Sigmoid colon (tissue), 7 donors: ENCODE results near the gene TRIM52. TPM values are rescaled to one million over a fixed set of nuclear protein-coding genes. Genes with fewer than 3 reads are reported as not detected.

ENCODE experiments used
- DNase-seq: peaks from one replicate; pipeline ENCODE4 v3.0.0-alpha.2; 2019
- H3K27ac ChIP-seq, 4 donors: fragments of 200-600 bp; sonication (generic); one replicate each; pipeline ENCODE4 v1.5.1; 2016 to 2019; ENCODE audit warnings: mild to moderate bottlenecking in 1 of 4
- H3K27me3 ChIP-seq, 3 donors: fragments of 200-600 bp; sonication (generic); one replicate each; pipeline ENCODE4 v1.5.1; 2019; ENCODE audit warnings: mild to moderate bottlenecking in 1 of 3
- H3K36me3 ChIP-seq, 4 donors: fragments of 200-600 bp; sonication (generic); one replicate each; pipeline ENCODE4 v1.5.1; 2016 to 2019
- H3K4me1 ChIP-seq, 4 donors: fragments of 200-600 bp; sonication (generic); one replicate each; pipeline ENCODE4 v1.5.1; 2017 to 2019
- H3K4me3 ChIP-seq, 4 donors: fragments of 200-600 bp; sonication (generic); one replicate each; pipeline ENCODE4 v1.5.1; 2017 to 2019; ENCODE audit warnings: mild to moderate bottlenecking in 2 of 4, moderate library complexity in 1 of 4
- H3K9me3 ChIP-seq, 4 donors: fragments of 200-600 bp in 3 of 4; sonication (generic) in 3 of 4; one replicate each; pipeline versions ENCODE4 v1.5.1 to v1.6.1; 2013 to 2019
- EP300 ChIP-seq, 4 donors: sonication (generic); formaldehyde crosslinking; IDR thresholded peaks; one replicate each; pipeline ENCODE4 v1.6.1; 2017; ENCODE audit warnings: antibody characterized with exemption in 4 of 4
- POLR2A ChIP-seq, 2 donors: fragments of 450-650 bp; IDR thresholded peaks; one replicate each; pipeline ENCODE4 v1.6.1; 2016; ENCODE audit warnings: antibody characterized with exemption in 2 of 2, mild to moderate bottlenecking in 2 of 2, moderate library complexity in 2 of 2
- POLR2AphosphoS5 ChIP-seq, 4 donors: sonication (generic); formaldehyde crosslinking; IDR thresholded peaks; one replicate each; pipeline ENCODE4 v1.6.1; 2017; ENCODE audit warnings: antibody characterized with exemption in 4 of 4
- WGBS, 2 donors: extraction: QIAGEN DNeasy Blood & Tissue Kit; methylation state at CpG; one replicate each; pipeline ENCODE4 v1.1.7; 2013; 5-methylcytosine and 5-hydroxymethylcytosine counted together
- intact Hi-C: fragments of 100-400 bp; cut with DNase I; formaldehyde crosslinking; loops from one replicate; pipeline ENCODE4 v1.15.1; 2023
- polyA plus RNA-seq, 3 donors: library from polyadenylated mRNA; stranded (reverse); fragments of 200-250 nt; gene quantifications; one replicate each; pipeline ENCODE4 v1.2.3, GENCODE V29; 2013
- total RNA-seq, 4 donors: library from RNA; depleted of rRNA; stranded (reverse); fragments of >200 nt; gene quantifications; one replicate each; pipeline ENCODE4 v1.1.0, GENCODE V29; 2016
- TF ChIP-seq, protein P1 (sequence below), 4 experiments: fragments of 450-650 bp in 3 of 4; fragments of 200-600 bp in 1 of 4; IDR thresholded peaks; one replicate each; pipeline ENCODE4 v1.5.1; 2016 to 2019; ENCODE audit warnings: antibody characterized with exemption in 4 of 4, mild to moderate bottlenecking in 3 of 4, moderate library complexity in 2 of 4
- donor health status: healthy with polysubstance abuse.
- donor health status: Bipolar disorder and iron deficiency.
- donor health status: healthy.

TRIM52 gene
- total and polyA plus RNA-seq, 7 donors: 4.2 to 26.9 (median 9.6) TPM

- H3K4me1 ChIP-seq: peaks cover 0 to 12% (median 9%) of the 10 kb centered on the region in 4 donors
- H3K9me3 ChIP-seq: no peaks in the 10 kb centered on the region
- no peak for DNase-seq
- peaks cover 0 to 12% (median 5%) of the 10 kb centered on the region in 4 donors for H3K36me3 ChIP-seq
- H3K4me3 ChIP-seq: no peak overlapping the region
- TF ChIP-seq, protein P1, sequence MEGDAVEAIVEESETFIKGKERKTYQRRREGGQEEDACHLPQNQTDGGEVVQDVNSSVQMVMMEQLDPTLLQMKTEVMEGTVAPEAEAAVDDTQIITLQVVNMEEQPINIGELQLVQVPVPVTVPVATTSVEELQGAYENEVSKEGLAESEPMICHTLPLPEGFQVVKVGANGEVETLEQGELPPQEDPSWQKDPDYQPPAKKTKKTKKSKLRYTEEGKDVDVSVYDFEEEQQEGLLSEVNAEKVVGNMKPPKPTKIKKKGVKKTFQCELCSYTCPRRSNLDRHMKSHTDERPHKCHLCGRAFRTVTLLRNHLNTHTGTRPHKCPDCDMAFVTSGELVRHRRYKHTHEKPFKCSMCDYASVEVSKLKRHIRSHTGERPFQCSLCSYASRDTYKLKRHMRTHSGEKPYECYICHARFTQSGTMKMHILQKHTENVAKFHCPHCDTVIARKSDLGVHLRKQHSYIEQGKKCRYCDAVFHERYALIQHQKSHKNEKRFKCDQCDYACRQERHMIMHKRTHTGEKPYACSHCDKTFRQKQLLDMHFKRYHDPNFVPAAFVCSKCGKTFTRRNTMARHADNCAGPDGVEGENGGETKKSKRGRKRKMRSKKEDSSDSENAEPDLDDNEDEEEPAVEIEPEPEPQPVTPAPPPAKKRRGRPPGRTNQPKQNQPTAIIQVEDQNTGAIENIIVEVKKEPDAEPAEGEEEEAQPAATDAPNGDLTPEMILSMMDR (IDR thresholded peaks at IDR 0.05): no peak
- TF ChIP-seq EP300 (IDR thresholded peaks at IDR 0.05) (no peak), POLR2A (IDR thresholded peaks at IDR 0.05) (no peak), POLR2AphosphoS5 (IDR thresholded peaks at IDR 0.05) (no peak)
- no peak overlapping the region for H3K27ac ChIP-seq
- intact Hi-C loops: no loop called here
- no peaks in the 10 kb centered on the region for H3K27me3 ChIP-seq
- WGBS, 2 donors: 85 to 86% methylated on average over 18 of the region's 18 CpGs
Observed at GRCh38 chr5:181265092-181265671, 4.2 kb upstream of the TRIM52 start.

DNA sequence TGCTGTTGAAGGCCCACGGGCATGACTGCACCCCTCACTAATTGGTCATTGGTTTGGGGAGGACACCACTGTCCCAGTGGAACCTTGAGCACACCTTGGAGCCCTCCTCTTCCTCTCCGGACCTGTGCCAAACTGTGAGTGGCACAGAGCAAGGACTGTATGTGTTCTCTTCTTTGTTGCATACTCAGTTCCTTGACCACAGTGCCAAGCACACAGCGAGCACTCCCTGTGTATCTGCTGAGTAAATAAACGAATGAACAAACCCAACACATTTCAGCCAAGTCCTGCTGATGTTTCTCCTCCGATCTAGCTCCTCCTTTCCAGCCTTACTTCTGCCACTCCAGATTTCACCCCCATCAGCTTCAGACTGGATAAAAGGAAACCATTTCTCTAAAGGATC, 2.7 kb upstream of the TRIM52 start:
- H3K27ac ChIP-seq: no peak overlapping the region
- no peaks in the 10 kb centered on the region for H3K9me3 ChIP-seq
- H3K4me1 ChIP-seq: peaks cover 0 to 28% (median 24%) of the 10 kb centered on the region in 4 donors
- TF ChIP-seq POLR2A (IDR thresholded peaks at IDR 0.05) (no peak), POLR2AphosphoS5 (IDR thresholded peaks at IDR 0.05) (no peak), EP300 (IDR thresholded peaks at IDR 0.05) (no peak)
- TF ChIP-seq, protein P1 (IDR thresholded peaks at IDR 0.05): no peak
- no peak overlapping the region for H3K4me3 ChIP-seq
- H3K36me3 ChIP-seq: peaks cover 0 to 12% (median 5%) of the 10 kb centered on the region in 4 donors
- H3K27me3 ChIP-seq: no peaks in the 10 kb centered on the region
- intact Hi-C loops: loop anchor here (5.0 kb wide), 1 partner anchor 456 kb away; no protein-coding TSS in a partner anchor
- DNase-seq: no peak
- WGBS, 2 donors: 75 to 79% methylated on average over 5 of the region's 5 CpGs

DNA sequence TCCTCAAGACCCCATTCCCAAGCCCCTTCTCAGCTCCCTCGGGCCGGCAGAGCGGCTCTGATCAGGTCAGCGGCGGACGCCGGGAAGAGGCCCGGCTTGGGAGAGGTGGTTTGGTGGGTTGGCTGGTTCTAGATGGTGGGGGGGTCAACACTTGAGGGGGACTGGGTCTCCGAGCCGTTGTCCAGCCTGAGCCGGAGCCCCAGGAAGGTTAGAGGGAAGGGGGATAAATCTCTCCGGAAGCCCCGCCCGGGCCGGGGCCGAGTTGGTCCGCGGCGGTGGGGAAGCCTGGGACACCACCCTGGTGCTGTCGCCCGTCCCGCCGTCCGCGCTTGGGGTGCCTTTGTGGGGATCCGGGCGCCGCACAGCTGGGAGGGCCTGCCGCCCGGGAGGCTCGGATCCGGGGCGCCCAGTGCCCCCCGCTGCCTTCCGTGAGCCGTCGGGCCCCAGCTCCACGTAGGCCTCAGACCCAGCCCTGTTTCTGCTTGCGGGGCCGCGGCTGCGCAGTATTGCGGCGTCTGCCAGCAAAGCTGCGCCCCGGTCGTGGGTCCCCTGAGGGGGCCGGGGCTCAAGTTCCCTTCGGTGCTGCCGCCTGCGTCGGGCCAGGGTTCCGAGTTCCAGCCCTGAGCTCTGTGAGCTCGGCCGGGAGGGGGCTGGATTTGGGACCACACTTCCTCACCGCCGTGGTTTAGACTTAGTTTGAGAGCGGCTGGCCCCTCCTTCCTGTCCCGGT, 542 bp upstream of the TRIM52 start:
- TF ChIP-seq EP300 (IDR thresholded peaks at IDR 0.05) (no peak), POLR2A (IDR thresholded peaks at IDR 0.05) (peak; percentile 24 to 62), POLR2AphosphoS5 (IDR thresholded peaks at IDR 0.05) (peak; percentile 41 to 79 (median 66))
- TF ChIP-seq, protein P1 (IDR thresholded peaks at IDR 0.05): no peak
- Histone ChIP-seq H3K27me3 (no peaks in the 10 kb centered on the region), H3K9me3 (no peaks in the 10 kb centered on the region), H3K27ac (peak overlapping the region; percentile 94 to 100 (median 100)), H3K36me3 (peaks cover 0 to 12% (median 5%) of the 10 kb centered on the region in 4 donors), H3K4me1 (peaks cover 0 to 47% (median 37%) of the 10 kb centered on the region in 4 donors), H3K4me3 (peak overlapping the region; percentile 71 to 98 (median 86))
- WGBS, 2 donors: 0% methylated on average over 59 of the region's 59 CpGs
- peak; percentile 86 for DNase-seq
- intact Hi-C loops: loop anchor here (1.0 to 5.0 kb wide), 5 partner anchors 15 to 454 kb away; partner anchors contain the start of genes TRIM41 and TRIM7

DNA sequence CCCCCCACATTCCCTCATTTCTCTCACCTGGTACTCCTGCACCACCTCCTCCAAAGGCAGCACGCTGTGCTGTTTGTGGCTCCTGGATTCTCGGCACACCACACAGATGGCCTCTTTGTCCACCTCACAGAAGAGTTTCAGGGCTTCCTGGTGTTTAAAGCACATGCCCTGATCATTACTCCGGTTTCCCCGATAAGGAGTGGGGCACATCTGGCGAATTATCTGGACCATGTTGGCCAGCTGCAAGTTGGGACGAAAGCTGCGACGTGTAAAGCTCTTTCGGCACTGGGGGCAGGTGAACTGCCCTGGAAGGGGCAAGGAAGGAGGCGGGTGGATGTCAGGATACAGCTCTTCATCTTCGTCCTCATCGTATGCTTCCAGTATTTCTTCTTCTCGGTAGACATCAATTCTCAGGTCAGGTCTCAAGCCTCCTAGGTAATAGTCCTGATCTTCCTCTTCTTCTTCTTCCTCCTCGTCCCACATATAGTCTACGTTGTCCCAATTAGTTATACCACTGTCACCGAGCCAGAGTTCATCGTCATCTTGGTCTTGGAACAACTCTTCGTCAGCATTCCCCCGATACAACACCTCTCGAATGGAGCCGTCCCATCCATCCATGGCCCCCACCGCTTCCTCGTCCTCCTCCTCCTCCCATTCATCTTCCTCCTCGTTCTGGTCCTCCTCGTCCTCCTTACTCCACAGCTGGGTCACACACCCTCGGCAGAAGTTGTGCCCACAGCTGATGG, 796 bp downstream of the TRIM52 start:
- no peaks in the 10 kb centered on the region for H3K27me3 ChIP-seq
- WGBS, 2 donors: 1 to 3% methylated on average over 26 of the region's 26 CpGs
- peaks cover 0 to 17% (median 5%) of the 10 kb centered on the region in 4 donors for H3K36me3 ChIP-seq
- H3K9me3 ChIP-seq: no peaks in the 10 kb centered on the region
- peak overlapping the region; percentile 94 to 100 (median 100) for H3K27ac ChIP-seq
- TF ChIP-seq EP300 (IDR thresholded peaks at IDR 0.05): no peak
- no peak for TF ChIP-seq POLR2A (IDR thresholded peaks at IDR 0.05)
- TF ChIP-seq, protein P1 (IDR thresholded peaks at IDR 0.05): no peak
- TF ChIP-seq POLR2AphosphoS5 (IDR thresholded peaks at IDR 0.05): no peak
- DNase-seq: no peak
- intact Hi-C loops: loop anchor here (2.0 to 5.0 kb wide), 3 partner anchors 13 to 453 kb away; no protein-coding TSS in a partner anchor
- H3K4me3 ChIP-seq: peak overlapping the region; percentile 71 to 98 (median 86)
- H3K4me1 ChIP-seq: peaks cover 0 to 60% (median 45%) of the 10 kb centered on the region in 4 donors
